H1 (cell line): ENCODE measurements around the gene ZYG11B. TPM values are rescaled to one million over a fixed set of nuclear protein-coding genes. Genes with fewer than 3 reads are reported as not detected.

Experiments
- CTCF ChIA-PET: fragments of 300-600 bp; sonication (Branson Sonifier 250); formaldehyde crosslinking; loops from one replicate; lab custom pipeline; 2021; ENCODE audit not compliant: partially characterized antibody; lab: Charles Lee
- POLR2A ChIA-PET: fragments of 300-600 bp; sonication (Branson Sonifier 250); formaldehyde crosslinking; loops from one replicate; lab custom pipeline; 2021; ENCODE audit warnings: inconsistent platforms; ENCODE audit not compliant: partially characterized antibody; lab: Charles Lee
- DNase-seq, 2 experiments: peaks; one replicate each; pipeline versions ENCODE4 v3.0.0 to v3.0.0-alpha.2; 2010 to 2022; ENCODE audit warnings: low spot score in 2 of 2, low read depth in 1 of 2, mixed read lengths in 1 of 2
- FAIRE-seq: peaks from 2 replicates; lab custom pipeline; 2011; peaks lifted over from hg19 to GRCh38; lab: Jason Lieb, UNC
- H2AFZ ChIP-seq: 2 replicates; pipeline ENCODE4 v1.8.1; 2012; ENCODE audit warnings: low read length, inconsistent platforms
- H2AK5ac ChIP-seq: 2 replicates; pipeline ENCODE4 v1.6.1; 2013; ENCODE audit warnings: low read depth, low read length
- H2BK120ac ChIP-seq: replicated peaks from 2 replicates; pipeline ENCODE3; 2013; ENCODE audit warnings: low read depth, low read length, inconsistent platforms
- H2BK12ac ChIP-seq: 2 replicates; pipeline ENCODE4 v1.6.1; 2013; ENCODE audit warnings: low read depth, low read length
- H2BK15ac ChIP-seq: 2 replicates; pipeline ENCODE4 v1.6.1; 2013; ENCODE audit warnings: low read length
- H2BK20ac ChIP-seq: 2 replicates; pipeline ENCODE4 v1.6.1; 2013; ENCODE audit warnings: low read length
- H2BK5ac ChIP-seq: 2 replicates; pipeline ENCODE4 v1.6.1; 2013; ENCODE audit warnings: low read depth, low read length
- H3K14ac ChIP-seq: 2 replicates; pipeline ENCODE4 v1.6.1; 2013; ENCODE audit warnings: inconsistent platforms; ENCODE audit not compliant: insufficient read length
- H3K18ac ChIP-seq: 2 replicates; pipeline ENCODE4 v1.6.1; 2013; ENCODE audit warnings: low read length; ENCODE audit errors: extremely low read depth
- H3K23ac ChIP-seq: 2 replicates; pipeline ENCODE4 v1.6.1; 2013; ENCODE audit warnings: inconsistent platforms; ENCODE audit not compliant: insufficient read length
- H3K23me2 ChIP-seq: 2 replicates; pipeline ENCODE4 v1.6.1; 2013; ENCODE audit warnings: low read depth, low read length
- H3K27ac ChIP-seq: 2 replicates; pipeline ENCODE4 v1.6.1; 2011; ENCODE audit warnings: low read depth, low read length, inconsistent platforms
- H3K27me3 ChIP-seq, 4 experiments: replicated peaks in 1 of 4; 1 replicate in 1 of 4; 2 replicates in 3 of 4; pipeline versions ENCODE4 v1.6.1 to v1.8.1; 2011 to 2013; ENCODE audit warnings: low read length in 3 of 4, mild to moderate bottlenecking in 3 of 4, inconsistent platforms in 2 of 4, mixed read lengths in 2 of 4, moderate library complexity in 1 of 4; ENCODE audit not compliant: control insufficient read depth in 3 of 4, insufficient read depth in 3 of 4; ENCODE audit errors: extremely low read depth in 1 of 4
- H3K36me3 ChIP-seq, 4 experiments: 2 replicates each; pipeline versions ENCODE4 v1.6.1 to v1.8.1; 2011 to 2013; ENCODE audit warnings: mild to moderate bottlenecking in 4 of 4, low read length in 3 of 4, moderate library complexity in 2 of 4, control low read depth in 1 of 4, inconsistent platforms in 1 of 4; ENCODE audit not compliant: insufficient read depth in 4 of 4, control insufficient read depth in 2 of 4
- H3K4ac ChIP-seq: replicated peaks from 2 replicates; pipeline ENCODE3; 2013; ENCODE audit warnings: low read length, low read depth, mixed read lengths, inconsistent platforms; ENCODE audit not compliant: insufficient read length
- H3K4me1 ChIP-seq, 4 experiments: replicated peaks in 1 of 4; 1 replicate in 1 of 4; 2 replicates in 3 of 4; pipeline versions ENCODE4 v1.6.1 to v1.8.1; 2011 to 2013; ENCODE audit warnings: low read length in 3 of 4, inconsistent platforms in 2 of 4, mixed read lengths in 1 of 4; ENCODE audit not compliant: insufficient read depth in 4 of 4, control insufficient read depth in 3 of 4
- H3K4me2 ChIP-seq, 2 experiments: 2 replicates each; pipeline versions ENCODE4 v1.6.1 to v1.8.1; 2011 to 2013; ENCODE audit warnings: low read depth in 2 of 2, low read length in 2 of 2, control low read depth in 1 of 2, inconsistent platforms in 1 of 2, mild to moderate bottlenecking in 1 of 2; ENCODE audit not compliant: insufficient read depth in 1 of 2
- H3K4me3 ChIP-seq, 4 experiments: fragments of 200-600, 300-600 bp in 1 of 4; sonication (generic), shearing (Covaris generic), sonication (Bioruptor Twin) in 1 of 4; 2 replicates each; pipeline versions ENCODE4 v1.5.1 to v1.8.1; 2011 to 2016; ENCODE audit warnings: low read length in 4 of 4, low read depth in 3 of 4, control low read depth in 2 of 4, inconsistent platforms in 2 of 4, mild to moderate bottlenecking in 2 of 4, mixed read lengths in 1 of 4, moderate library complexity in 1 of 4; ENCODE audit not compliant: insufficient read depth in 2 of 4; ENCODE audit errors: extremely low read depth in 1 of 4
- H3K56ac ChIP-seq: replicated peaks from 2 replicates; pipeline ENCODE3; 2013; ENCODE audit warnings: low read depth, mild to moderate bottlenecking, mixed read lengths, low read length, inconsistent platforms; ENCODE audit not compliant: insufficient read length
- H3K79me1 ChIP-seq: 2 replicates; pipeline ENCODE4 v1.6.1; 2013; ENCODE audit warnings: low read depth, low read length, control low read depth
- H3K79me2 ChIP-seq, 2 experiments: 2 replicates each; pipeline versions ENCODE4 v1.6.1 to v1.8.1; 2012 to 2013; ENCODE audit warnings: low read length in 2 of 2, mild to moderate bottlenecking in 2 of 2, inconsistent platforms in 1 of 2; ENCODE audit not compliant: insufficient read depth in 2 of 2, control insufficient read depth in 1 of 2
- H3K9ac ChIP-seq, 4 experiments: replicated peaks in 1 of 4; 1 replicate in 1 of 4; 2 replicates in 3 of 4; pipeline versions ENCODE4 v1.6.1 to v1.8.1; 2011 to 2013; ENCODE audit warnings: low read depth in 3 of 4, low read length in 3 of 4, control low read depth in 2 of 4, mild to moderate bottlenecking in 2 of 4, moderate library complexity in 2 of 4, inconsistent platforms in 1 of 4; ENCODE audit errors: extremely low read depth in 1 of 4
- H3K9me3 ChIP-seq, 2 experiments: 2 replicates each; pipeline versions ENCODE4 v1.6.1 to v1.8.1; 2012 to 2013; ENCODE audit warnings: mild to moderate bottlenecking in 2 of 2, moderate library complexity in 2 of 2, control low read depth in 1 of 2, inconsistent platforms in 1 of 2, low read depth in 1 of 2, low read length in 1 of 2, mixed read lengths in 1 of 2; ENCODE audit not compliant: insufficient read depth in 2 of 2
- H4K20me1 ChIP-seq, 2 experiments: replicated peaks in 1 of 2; 2 replicates each; pipeline versions ENCODE3 to v1.8.1; 2011 to 2013; ENCODE audit warnings: inconsistent platforms in 2 of 2, low read length in 2 of 2, mild to moderate bottlenecking in 1 of 2; ENCODE audit not compliant: insufficient read depth in 2 of 2, control insufficient read depth in 1 of 2
- H4K5ac ChIP-seq: 2 replicates; pipeline ENCODE4 v1.6.1; 2013; ENCODE audit warnings: low read length, low read depth, mixed read lengths, inconsistent platforms; ENCODE audit not compliant: insufficient read length
- H4K8ac ChIP-seq: 2 replicates; pipeline ENCODE4 v1.8.0; 2013; ENCODE audit warnings: mild to moderate bottlenecking, moderate library complexity, low read length, inconsistent platforms; ENCODE audit not compliant: insufficient read depth; ENCODE audit errors: extremely low read depth
- H4K91ac ChIP-seq: replicated peaks from 2 replicates; pipeline ENCODE3; 2013; ENCODE audit warnings: low read length, mixed read lengths, inconsistent platforms; ENCODE audit not compliant: insufficient read length
- MAFK ChIP-seq: IDR thresholded peaks from 2 replicates; pipeline ENCODE4 v1.6.1; 2012; ENCODE audit warnings: low read depth, mild to moderate bottlenecking, improper control_type of control experiment, low read length
- TAF1 ChIP-seq: IDR thresholded peaks from 2 replicates; pipeline ENCODE4 v1.6.1; 2011; ENCODE audit warnings: mild to moderate bottlenecking, low read depth, low read length
- TBP ChIP-seq: IDR thresholded peaks from 2 replicates; pipeline ENCODE4 v1.6.1; 2011; ENCODE audit warnings: low read depth, low read length, improper control_type of control experiment
- YY1 ChIP-seq: IDR thresholded peaks from 2 replicates; pipeline ENCODE4 v1.6.1; 2011; ENCODE audit warnings: low read depth, mild to moderate bottlenecking, low read length
- WGBS, 2 experiments: shearing (Covaris generic) in 1 of 2; methylation state at CpG; one replicate each; pipeline versions ENCODE4 v1.1.6 to v1.1.7; 2013 to 2015; ENCODE audit warnings: low lambda C conversion rate in 2 of 2, mixed read lengths in 2 of 2, inconsistent platforms in 1 of 2, low coverage in 1 of 2, missing lambda C conversion rate in 1 of 2; ENCODE audit not compliant: insufficient replicate concordance in 2 of 2, insufficient coverage in 1 of 2, insufficient read length in 1 of 2; ENCODE audit errors: extremely low coverage in 1 of 2, missing lambda C conversion rate in 1 of 2; 5-methylcytosine and 5-hydroxymethylcytosine counted together
- polyA plus RNA-seq, 7 experiments: library from polyadenylated mRNA; depleted of rRNA in 3 of 7; stranded (reverse) in 5 of 7; unstranded in 2 of 7; fragments of >200 nt in 5 of 7; fragments of 200-250 nt in 2 of 7; gene quantifications; 1 replicate in 5 of 7; 2 replicates in 1 of 7; 4 replicates in 1 of 7; pipeline versions ENCODE4 v1.2.1 to v1.2.3, GENCODE V29; 2011 to 2013; ENCODE audit warnings: missing spikeins in 2 of 7, mixed read lengths in 2 of 7
- total RNA-seq: library from RNA; stranded (reverse); fragmentation: NEBNext Ultra II Directional; extraction: Animal tissue kit (Norgen Biotek cat#: 25700); gene quantifications from 2 replicates; pipeline ENCODE4 v1.2.1, GENCODE V29; 2021

ZYG11B gene
- total and polyA plus RNA-seq, 2 of the 8 experiments (the other 6 are each of a cell fraction or from before 2014, with no cell fraction given) = 4.4 to 20.9 TPM

DNA sequence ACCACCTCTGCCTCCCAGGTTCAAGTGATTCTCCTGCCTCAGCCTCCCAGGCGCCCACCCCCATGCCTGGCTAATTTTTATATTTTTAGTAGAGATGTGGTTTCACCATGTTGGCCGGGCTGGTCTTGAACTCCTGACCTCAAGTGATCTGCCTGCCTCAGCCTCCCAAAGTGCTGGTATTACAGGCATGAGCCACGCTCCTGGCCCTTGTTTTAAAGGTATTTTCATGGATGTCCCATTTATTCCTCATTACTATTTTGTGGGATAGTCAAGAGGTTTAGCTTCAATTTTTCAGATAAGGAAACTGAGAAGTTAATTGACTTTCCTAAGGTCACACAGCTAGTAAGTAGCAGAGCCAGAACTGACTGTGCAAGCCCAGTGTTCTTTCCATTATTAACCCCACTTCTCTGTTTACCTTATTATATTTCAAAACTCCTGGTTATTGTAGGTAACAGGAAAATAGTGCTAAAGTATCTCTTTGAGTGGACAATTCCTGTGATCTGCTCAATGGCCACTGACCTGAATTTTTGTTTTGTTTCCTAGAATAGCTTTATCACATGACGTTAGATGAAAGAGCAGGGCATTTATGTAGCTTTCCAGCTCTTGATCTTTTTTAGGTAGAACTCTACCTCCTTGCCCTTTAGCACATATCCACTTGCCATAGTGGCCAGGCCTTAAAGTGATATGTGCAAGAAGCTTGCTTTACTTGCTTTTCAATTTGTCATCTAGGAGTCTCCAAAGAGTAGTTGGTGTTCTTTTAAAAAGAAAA is 13.6 kb downstream of the ZYG11B start:
- H2BK12ac ChIP-seq = no peak overlapping the region
- H4K20me1 ChIP-seq = peaks cover 1 to 2% of the 10 kb centered on the region in 2 experiments
- H4K91ac ChIP-seq = no peak overlapping the region
- H3K23ac ChIP-seq = no peak overlapping the region
- H2BK15ac ChIP-seq = no peak overlapping the region
- no peaks in the 10 kb centered on the region for H3K23me2 ChIP-seq
- CTCF ChIA-PET = interaction anchor here (0.6 to 1.3 kb wide), 5 partner anchors 15 to 303 kb away, joined by 3 to 4 read pairs (median 3); no protein-coding TSS in a partner anchor
- H3K14ac ChIP-seq = no peak overlapping the region
- H2BK120ac ChIP-seq = no peak overlapping the region
- H2AFZ ChIP-seq = no peak overlapping the region
- no peaks in the 10 kb centered on the region; a peak in 1 of 7 replicates for H3K4me1 ChIP-seq
- H3K18ac ChIP-seq = no peak overlapping the region
- H3K79me2 ChIP-seq = peaks cover 0 to 10% of the 10 kb centered on the region in 2 experiments; a peak in 1 of 4 replicates
- peaks cover 0 to 3% of the 10 kb centered on the region in 2 experiments; a peak in 1 of 4 replicates for H3K9me3 ChIP-seq
- H3K36me3 ChIP-seq = no peaks in the 10 kb centered on the region; a peak in 1 of 8 replicates
- TF ChIP-seq TAF1 = no peak
- TF ChIP-seq MAFK = no peak
- no peak for TF ChIP-seq YY1
- no peak for TF ChIP-seq TBP
- TF ChIP-seq, all 59 proteins: peak for 0
- Histone ChIP-seq H2BK5ac (no peak overlapping the region), H3K4me3 (no peak overlapping the region), H3K27me3 (no peaks in the 10 kb centered on the region), H2BK20ac (no peak overlapping the region), H3K27ac (no peak overlapping the region), H3K56ac (no peak overlapping the region), H3K4me2 (no peak overlapping the region), H4K8ac (no peak overlapping the region), H3K4ac (no peak overlapping the region), H3K9ac (no peak overlapping the region), H3K79me1 (no peaks in the 10 kb centered on the region), H4K5ac (no peak overlapping the region), H2AK5ac (no peak overlapping the region)
- FAIRE-seq (no peak), DNase-seq (no peak)
- WGBS, 2 experiments = 82% methylated on average over 4 of the region's 4 CpGs; no CpG with 5 or more reads in 1 of the 2 experiments
- POLR2A ChIA-PET = interaction anchor here (0.8 to 1.5 kb wide), 2 partner anchors 11 to 49 kb away, joined by 3 to 4 read pairs; no protein-coding TSS in a partner anchor
